ENCODE measurements around the gene SFT2D1. TPM values are rescaled to one million over a fixed set of nuclear protein-coding genes. Genes with fewer than 3 reads are reported as not detected.

SFT2D1 gene
- total RNA-seq, 1 donor from 2014 or later, result 26.6 TPM

- no peak for ATAC-seq
Observed at GRCh38 chr6:166277892-166278578, 64.3 kb downstream of the SFT2D1 start.

GRCh38 chr6:166277018-166277417, 65.3 kb downstream of the SFT2D1 start:
- no peak for ATAC-seq

GRCh38 chr6:166275714-166276166, 66.6 kb downstream of the SFT2D1 start:
- ATAC-seq, result peak; percentile 87

- no peak for ATAC-seq
Observed at GRCh38 chr6:166274739-166275370, 67.5 kb downstream of the SFT2D1 start.

GRCh38 chr6:166274163-166274562, 68.2 kb downstream of the SFT2D1 start:
- ATAC-seq, result no peak

- ATAC-seq, result no peak
Observed at GRCh38 chr6:166271376-166271765, 71.0 kb downstream of the SFT2D1 start.

- no peak for ATAC-seq
Observed at GRCh38 chr6:166270706-166271375, 71.5 kb downstream of the SFT2D1 start.

Other genes starting within 250 kb of the SFT2D1 start
- gene TBXT, start 174.7 kb downstream of the SFT2D1 start, total RNA-seq, result not detected
- 0.04 TPM for gene PRR18, start 34.2 kb downstream of the SFT2D1 start, total RNA-seq
- gene MPC1, start 40.4 kb upstream of the SFT2D1 start, total RNA-seq, result 43.4 TPM
- gene RAMACL, start 244.1 kb upstream of the SFT2D1 start, total RNA-seq, result 0.88 TPM